GM18517 (cell line): ENCODE measurements around the gene EDN3.

Source experiments
- ATAC-seq: cut with Tn5 transposase; IDR thresholded peaks from one replicate; pipeline ENCODE4 v1.9.1; 2021; ENCODE audit warnings: mild to moderate bottlenecking, moderate library complexity; ENCODE audit not compliant: unreplicated experiment

The EDN3 gene

DNA sequence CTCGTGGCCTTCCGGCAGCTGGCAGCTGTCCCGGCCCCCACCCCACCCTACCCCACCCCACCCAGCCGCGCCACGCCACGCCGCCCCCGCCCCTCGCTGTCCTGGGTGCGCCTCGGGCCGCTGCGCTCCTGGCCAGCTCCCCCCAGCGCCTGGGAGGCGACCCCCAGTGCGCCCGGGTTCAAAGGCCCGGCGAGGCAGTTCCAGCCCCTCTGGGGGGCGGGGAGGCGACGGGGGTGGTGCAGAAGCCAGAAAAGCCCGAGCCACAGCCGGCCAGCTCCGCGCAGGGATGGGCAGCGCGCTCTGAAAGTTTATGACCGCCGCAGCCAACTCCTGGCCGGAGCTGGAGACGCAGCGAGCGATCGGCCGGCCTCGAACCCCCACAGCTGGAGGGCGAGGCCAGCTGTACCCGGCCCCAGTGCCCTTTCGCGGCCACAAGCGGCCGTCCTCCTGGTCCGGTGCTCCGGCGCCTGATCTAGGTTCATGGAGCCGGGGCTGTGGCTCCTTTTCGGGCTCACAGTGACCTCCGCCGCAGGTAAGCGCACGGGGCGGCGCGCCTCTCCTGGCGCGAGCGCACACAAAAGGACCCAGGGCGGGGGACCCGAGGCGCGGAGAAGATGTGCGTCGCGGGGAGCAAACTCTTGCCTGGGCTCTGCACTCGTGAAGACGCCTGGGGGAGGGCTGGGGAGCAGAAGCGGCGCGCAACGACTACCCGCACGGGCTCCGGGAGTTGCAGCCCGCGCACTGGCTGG lies at the start of gene EDN3:
Gene EDN3 (plus strand): TSS at position 279 of the 749 bp plus-strand sequence. CDS start 202 bp downstream, at position 481.
- no peak for ATAC-seq

DNA sequence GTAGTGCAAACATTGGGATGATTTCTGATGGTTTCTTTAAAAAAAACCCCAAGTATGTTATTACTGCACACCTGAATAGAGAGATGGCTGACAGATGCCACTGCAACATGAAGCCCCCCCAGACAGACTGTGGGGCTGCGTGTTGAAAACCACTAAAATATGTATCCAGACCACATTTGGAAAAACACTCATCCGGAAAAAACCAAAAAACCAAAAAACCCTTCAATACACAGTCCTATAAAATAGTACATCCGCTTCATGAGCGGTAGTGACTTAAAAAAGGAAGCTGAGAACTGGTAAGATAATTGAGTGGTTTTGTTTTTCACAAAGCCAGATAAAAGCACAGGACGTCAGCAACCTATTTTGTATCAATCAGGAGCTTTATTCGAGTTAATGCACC lies 47.1 kb upstream of the EDN3 start:
- ATAC-seq, result no peak

DNA sequence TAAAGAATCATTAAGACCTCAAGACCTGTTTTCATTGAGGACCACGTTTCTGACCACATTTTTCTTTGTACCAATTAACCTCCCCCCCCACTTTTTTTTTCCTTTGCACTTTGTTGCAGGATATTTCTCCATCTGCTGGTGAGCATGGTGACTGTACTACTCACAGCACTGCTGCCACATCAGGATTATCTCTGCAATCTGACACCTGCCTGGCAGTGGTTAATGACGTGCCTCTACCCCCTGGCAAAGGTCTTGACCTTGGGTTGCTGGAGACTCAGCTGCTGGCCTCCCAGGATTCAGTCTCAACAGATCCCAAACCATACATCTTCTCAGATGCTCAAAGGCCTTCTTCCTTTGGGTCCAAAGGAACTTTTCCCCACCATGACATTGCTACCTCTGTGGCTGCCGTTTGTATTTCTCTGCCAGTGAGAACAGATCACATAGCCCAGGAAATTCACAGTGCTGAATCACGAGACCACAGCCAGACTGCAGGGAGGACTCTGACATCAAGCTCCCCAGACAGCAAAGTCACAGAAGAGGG lies 46.6 kb upstream of the EDN3 start:
- ATAC-seq, result no peak

- ATAC-seq, result no peak
Measured at GRCh38 chr20:59255256-59255655, 45.2 kb upstream of the EDN3 start.

DNA sequence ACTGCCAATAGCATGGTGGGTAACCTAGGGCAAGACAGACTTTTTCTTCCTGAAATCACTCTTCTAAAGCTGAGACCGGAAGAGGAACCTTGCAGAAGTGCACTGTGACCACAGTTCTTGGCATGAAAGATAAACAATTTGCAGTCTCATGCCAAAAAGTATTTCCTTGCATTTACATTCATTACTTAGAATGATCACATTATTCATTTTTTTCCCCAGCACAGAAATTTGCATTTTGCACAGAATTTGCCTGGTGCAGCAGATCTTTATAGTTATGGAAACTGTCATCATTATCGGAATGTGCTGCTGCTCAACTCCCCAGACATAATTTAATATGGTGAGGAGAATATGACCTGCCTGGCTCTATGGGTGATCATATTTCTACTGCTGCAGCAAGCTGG lies 42.2 kb upstream of the EDN3 start:
- no peak for ATAC-seq

GRCh38 chr20:59259946-59260345 lies 40.5 kb upstream of the EDN3 start:
- no peak for ATAC-seq

DNA sequence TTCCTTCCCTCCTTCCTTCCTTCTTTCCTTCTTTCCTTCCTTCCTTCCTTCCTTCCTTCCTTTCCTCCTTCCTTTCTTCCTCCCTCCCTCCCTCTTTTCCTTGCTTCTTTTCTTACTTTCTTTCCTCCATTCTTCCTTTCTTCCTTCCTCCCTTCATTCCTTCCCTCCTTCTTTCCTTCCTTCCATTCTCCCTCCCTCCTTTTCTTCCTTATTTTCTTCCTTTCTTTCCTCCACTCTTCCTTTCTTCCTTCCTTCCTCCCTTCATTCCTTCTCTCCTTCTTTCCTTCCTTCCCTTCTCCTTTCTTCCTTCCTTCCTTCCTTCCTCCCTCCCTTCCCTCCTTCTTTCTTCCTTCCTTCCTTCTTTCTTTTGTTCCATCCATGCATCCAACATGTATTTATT lies 35.1 kb upstream of the EDN3 start:
- no peak for ATAC-seq

GRCh38 chr20:59268870-59269269 lies 31.5 kb upstream of the EDN3 start:
- ATAC-seq, result no peak

DNA sequence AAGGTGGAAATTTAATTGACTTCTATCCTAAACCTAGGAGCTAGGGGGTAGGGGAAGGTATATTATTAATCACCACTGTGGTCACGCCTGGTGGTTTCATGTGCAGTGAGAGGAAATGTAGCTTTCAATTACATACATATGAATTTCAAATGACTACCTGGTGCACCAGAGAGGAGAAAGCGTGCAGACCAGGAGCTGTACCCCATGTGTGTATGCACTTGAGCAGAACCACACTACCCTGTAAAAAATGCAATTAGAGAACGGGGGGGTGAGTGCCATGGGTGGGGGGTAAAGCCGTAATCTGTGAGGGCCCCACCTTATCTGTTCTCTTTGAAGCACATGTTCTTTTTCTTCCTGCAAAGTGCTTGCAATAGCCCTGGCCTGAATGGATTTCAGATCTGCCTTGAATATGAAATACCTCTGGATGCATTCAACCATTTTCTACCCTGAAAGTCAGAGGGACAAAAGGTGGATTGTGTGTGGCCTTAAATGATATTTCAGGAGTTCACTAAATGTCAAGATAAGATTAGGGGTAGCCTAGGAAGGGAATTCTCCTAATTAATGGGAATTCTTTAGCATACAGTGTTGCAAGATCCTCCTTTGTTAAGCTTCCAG lies 30.9 kb upstream of the EDN3 start:
- ATAC-seq, result no peak

GRCh38 chr20:59270380-59270779 lies 30.0 kb upstream of the EDN3 start:
- no peak for ATAC-seq

- no peak for ATAC-seq
Measured at GRCh38 chr20:59273739-59274357, 26.6 kb upstream of the EDN3 start.

GRCh38 chr20:59276938-59277337 lies 23.5 kb upstream of the EDN3 start:
- ATAC-seq, result no peak

- no peak for ATAC-seq
Measured at GRCh38 chr20:59284470-59284869, 15.9 kb upstream of the EDN3 start.

- no peak for ATAC-seq
Measured at GRCh38 chr20:59289994-59290393, 10.4 kb upstream of the EDN3 start.

DNA sequence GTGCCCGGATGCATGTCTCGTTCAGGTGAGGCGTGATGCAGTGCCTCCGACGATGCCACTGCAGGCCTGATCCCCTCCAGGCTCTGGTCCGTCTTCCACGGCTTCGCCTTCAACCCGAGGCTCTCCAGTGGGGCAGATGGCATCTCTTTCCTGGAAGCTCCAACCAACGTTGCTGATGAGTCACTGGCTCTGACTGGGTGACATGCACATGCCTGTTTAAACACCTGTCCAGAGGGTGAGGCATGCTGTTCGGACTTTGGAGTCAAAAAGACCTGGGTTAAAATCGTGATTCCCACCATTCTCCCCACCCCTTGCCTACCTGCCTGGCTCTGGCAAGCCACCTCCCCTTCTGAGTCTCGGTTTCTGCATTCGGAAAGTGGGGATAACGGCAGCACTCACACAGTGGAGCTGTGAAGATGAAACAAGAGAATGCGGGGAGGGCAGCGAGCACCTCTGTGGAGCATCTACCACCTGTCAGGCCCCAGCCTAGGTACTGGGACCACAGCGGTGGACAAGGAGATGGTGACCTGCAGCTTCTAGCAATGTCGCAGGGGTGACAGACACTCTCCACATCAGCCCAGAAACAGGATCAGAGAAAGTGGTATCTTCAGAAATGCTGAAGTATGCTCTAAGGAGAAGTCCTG lies 8.5 kb upstream of the EDN3 start:
- ATAC-seq, result no peak

- ATAC-seq, result no peak
Measured at GRCh38 chr20:59295531-59295930, 4.9 kb upstream of the EDN3 start.

DNA sequence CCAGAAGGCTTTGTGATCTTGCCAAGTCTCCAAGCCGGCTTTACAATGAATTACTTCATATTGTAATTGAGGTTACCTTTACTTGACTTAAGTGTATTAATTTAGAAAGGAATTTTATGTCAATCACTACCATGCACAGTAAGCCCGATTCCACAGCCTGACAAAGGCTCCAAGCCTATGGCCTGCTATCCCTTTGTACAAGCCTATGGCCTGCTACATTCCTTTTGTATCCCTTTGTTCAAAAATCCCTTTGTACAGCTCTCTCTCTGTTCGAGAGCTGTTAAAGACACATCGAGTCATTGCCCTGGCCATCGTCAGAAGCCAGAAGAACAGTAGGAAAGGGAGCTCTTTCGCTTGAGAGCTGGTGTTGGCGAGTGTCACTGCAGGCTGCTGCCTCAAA lies 2.7 kb upstream of the EDN3 start:
- no peak for ATAC-seq

- no peak for ATAC-seq
Measured at GRCh38 chr20:59299945-59300332, 472 bp upstream of the EDN3 start.

- ATAC-seq, result no peak
Measured at GRCh38 chr20:59301343-59302007, 1.1 kb downstream of the EDN3 start.

DNA sequence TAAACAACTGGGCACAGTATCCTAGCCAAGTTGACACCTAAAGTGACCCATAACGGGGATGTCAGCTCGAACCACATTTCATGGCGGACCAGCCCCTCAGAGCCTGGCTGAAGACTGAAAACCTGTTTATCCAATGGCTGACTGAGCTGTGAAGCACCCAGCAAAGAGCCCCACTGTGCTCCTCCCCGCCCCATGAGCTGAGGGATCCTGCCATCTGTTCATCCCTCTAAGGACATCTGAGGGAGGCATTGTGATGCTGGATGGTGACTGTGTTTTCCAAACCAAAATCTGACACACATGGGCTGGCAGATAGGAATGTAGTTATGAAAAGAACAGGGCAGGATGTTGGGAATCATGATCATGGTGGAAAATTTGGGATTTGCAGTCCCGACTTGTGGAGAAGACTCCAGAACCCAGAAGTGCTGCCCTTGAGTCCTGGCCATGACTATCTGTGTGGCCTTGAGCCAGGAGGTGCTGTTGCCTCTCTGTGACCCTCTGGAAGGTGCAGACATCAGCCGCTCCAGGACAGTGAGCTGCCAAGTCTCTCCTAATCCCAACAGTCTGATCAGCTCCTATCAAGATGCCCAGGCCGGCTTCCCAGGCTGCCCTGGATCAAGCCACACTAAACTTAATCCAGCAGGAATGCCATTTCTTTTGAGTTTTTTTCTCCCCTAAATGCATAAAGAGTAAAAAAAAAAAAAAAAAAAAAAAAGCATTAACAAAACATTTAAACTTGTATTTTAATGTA lies 5.7 kb downstream of the EDN3 start:
- no peak for ATAC-seq
